ENCODE results near the gene MRPL46.

- TF ChIP-seq, protein P1, sequence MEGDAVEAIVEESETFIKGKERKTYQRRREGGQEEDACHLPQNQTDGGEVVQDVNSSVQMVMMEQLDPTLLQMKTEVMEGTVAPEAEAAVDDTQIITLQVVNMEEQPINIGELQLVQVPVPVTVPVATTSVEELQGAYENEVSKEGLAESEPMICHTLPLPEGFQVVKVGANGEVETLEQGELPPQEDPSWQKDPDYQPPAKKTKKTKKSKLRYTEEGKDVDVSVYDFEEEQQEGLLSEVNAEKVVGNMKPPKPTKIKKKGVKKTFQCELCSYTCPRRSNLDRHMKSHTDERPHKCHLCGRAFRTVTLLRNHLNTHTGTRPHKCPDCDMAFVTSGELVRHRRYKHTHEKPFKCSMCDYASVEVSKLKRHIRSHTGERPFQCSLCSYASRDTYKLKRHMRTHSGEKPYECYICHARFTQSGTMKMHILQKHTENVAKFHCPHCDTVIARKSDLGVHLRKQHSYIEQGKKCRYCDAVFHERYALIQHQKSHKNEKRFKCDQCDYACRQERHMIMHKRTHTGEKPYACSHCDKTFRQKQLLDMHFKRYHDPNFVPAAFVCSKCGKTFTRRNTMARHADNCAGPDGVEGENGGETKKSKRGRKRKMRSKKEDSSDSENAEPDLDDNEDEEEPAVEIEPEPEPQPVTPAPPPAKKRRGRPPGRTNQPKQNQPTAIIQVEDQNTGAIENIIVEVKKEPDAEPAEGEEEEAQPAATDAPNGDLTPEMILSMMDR (conservative IDR thresholded peaks at IDR 0.05; ENCODE audit: low read depth in 2 of 2), result peak in 1 of 2 experiments; percentile 13; a peak in 2 of 4 replicates
- no peak for TF ChIP-seq POLR2AphosphoS5 (IDR thresholded peaks at IDR 0.05; ENCODE audit: low read depth)
- no peak for TF ChIP-seq EZH2phosphoT487 (IDR thresholded peaks at IDR 0.05; ENCODE audit: unreplicated experiment)
- no peak for TF ChIP-seq EZH2 (IDR thresholded peaks at IDR 0.05; ENCODE audit: low read depth, unreplicated experiment)
- TF ChIP-seq, protein P2, sequence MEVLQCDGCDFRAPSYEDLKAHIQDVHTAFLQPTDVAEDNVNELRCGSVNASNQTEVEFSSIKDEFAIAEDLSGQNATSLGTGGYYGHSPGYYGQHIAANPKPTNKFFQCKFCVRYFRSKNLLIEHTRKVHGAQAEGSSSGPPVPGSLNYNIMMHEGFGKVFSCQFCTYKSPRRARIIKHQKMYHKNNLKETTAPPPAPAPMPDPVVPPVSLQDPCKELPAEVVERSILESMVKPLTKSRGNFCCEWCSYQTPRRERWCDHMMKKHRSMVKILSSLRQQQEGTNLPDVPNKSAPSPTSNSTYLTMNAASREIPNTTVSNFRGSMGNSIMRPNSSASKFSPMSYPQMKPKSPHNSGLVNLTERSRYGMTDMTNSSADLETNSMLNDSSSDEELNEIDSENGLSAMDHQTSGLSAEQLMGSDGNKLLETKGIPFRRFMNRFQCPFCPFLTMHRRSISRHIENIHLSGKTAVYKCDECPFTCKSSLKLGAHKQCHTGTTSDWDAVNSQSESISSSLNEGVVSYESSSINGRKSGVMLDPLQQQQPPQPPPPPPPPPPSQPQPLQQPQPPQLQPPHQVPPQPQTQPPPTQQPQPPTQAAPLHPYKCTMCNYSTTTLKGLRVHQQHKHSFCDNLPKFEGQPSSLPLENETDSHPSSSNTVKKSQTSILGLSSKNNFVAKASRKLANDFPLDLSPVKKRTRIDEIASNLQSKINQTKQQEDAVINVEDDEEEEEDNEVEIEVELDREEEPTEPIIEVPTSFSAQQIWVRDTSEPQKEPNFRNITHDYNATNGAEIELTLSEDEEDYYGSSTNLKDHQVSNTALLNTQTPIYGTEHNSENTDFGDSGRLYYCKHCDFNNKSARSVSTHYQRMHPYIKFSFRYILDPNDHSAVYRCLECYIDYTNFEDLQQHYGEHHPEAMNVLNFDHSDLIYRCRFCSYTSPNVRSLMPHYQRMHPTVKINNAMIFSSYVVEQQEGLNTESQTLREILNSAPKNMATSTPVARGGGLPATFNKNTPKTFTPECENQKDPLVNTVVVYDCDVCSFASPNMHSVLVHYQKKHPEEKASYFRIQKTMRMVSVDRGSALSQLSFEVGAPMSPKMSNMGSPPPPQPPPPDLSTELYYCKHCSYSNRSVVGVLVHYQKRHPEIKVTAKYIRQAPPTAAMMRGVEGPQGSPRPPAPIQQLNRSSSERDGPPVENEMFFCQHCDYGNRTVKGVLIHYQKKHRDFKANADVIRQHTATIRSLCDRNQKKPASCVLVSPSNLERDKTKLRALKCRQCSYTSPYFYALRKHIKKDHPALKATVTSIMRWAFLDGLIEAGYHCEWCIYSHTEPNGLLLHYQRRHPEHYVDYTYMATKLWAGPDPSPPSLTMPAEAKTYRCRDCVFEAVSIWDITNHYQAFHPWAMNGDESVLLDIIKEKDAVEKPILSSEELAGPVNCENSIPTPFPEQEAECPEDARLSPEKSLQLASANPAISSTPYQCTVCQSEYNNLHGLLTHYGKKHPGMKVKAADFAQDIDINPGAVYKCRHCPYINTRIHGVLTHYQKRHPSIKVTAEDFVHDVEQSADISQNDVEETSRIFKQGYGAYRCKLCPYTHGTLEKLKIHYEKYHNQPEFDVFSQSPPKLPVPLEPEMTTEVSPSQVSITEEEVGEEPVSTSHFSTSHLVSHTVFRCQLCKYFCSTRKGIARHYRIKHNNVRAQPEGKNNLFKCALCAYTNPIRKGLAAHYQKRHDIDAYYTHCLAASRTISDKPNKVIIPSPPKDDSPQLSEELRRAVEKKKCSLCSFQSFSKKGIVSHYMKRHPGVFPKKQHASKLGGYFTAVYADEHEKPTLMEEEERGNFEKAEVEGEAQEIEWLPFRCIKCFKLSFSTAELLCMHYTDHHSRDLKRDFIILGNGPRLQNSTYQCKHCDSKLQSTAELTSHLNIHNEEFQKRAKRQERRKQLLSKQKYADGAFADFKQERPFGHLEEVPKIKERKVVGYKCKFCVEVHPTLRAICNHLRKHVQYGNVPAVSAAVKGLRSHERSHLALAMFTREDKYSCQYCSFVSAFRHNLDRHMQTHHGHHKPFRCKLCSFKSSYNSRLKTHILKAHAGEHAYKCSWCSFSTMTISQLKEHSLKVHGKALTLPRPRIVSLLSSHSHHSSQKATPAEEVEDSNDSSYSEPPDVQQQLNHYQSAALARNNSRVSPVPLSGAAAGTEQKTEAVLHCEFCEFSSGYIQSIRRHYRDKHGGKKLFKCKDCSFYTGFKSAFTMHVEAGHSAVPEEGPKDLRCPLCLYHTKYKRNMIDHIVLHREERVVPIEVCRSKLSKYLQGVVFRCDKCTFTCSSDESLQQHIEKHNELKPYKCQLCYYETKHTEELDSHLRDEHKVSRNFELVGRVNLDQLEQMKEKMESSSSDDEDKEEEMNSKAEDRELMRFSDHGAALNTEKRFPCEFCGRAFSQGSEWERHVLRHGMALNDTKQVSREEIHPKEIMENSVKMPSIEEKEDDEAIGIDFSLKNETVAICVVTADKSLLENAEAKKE (CRISPR knock-in tag; IDR thresholded peaks at IDR 0.05), result no peak
- no peak for TF ChIP-seq CREB1 (CRISPR knock-in tag; IDR thresholded peaks at IDR 0.05; ENCODE audit: low read depth)
- TF ChIP-seq, protein P3, sequence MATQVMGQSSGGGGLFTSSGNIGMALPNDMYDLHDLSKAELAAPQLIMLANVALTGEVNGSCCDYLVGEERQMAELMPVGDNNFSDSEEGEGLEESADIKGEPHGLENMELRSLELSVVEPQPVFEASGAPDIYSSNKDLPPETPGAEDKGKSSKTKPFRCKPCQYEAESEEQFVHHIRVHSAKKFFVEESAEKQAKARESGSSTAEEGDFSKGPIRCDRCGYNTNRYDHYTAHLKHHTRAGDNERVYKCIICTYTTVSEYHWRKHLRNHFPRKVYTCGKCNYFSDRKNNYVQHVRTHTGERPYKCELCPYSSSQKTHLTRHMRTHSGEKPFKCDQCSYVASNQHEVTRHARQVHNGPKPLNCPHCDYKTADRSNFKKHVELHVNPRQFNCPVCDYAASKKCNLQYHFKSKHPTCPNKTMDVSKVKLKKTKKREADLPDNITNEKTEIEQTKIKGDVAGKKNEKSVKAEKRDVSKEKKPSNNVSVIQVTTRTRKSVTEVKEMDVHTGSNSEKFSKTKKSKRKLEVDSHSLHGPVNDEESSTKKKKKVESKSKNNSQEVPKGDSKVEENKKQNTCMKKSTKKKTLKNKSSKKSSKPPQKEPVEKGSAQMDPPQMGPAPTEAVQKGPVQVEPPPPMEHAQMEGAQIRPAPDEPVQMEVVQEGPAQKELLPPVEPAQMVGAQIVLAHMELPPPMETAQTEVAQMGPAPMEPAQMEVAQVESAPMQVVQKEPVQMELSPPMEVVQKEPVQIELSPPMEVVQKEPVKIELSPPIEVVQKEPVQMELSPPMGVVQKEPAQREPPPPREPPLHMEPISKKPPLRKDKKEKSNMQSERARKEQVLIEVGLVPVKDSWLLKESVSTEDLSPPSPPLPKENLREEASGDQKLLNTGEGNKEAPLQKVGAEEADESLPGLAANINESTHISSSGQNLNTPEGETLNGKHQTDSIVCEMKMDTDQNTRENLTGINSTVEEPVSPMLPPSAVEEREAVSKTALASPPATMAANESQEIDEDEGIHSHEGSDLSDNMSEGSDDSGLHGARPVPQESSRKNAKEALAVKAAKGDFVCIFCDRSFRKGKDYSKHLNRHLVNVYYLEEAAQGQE (IDR thresholded peaks at IDR 0.05; ENCODE audit: unreplicated experiment), result no peak
- TF ChIP-seq, protein P4, sequence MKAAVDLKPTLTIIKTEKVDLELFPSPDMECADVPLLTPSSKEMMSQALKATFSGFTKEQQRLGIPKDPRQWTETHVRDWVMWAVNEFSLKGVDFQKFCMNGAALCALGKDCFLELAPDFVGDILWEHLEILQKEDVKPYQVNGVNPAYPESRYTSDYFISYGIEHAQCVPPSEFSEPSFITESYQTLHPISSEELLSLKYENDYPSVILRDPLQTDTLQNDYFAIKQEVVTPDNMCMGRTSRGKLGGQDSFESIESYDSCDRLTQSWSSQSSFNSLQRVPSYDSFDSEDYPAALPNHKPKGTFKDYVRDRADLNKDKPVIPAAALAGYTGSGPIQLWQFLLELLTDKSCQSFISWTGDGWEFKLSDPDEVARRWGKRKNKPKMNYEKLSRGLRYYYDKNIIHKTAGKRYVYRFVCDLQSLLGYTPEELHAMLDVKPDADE (IDR thresholded peaks at IDR 0.05), result no peak
- TF ChIP-seq JUNB (IDR thresholded peaks at IDR 0.05; ENCODE audit: unreplicated experiment), result no peak
- no peak for TF ChIP-seq ZNF114 (CRISPR knock-in tag; IDR thresholded peaks at IDR 0.05)
- TF ChIP-seq STAT1 (IDR thresholded peaks at IDR 0.05; ENCODE audit: unreplicated experiment), result no peak
- TF ChIP-seq ZNF331 (CRISPR knock-in tag; IDR thresholded peaks at IDR 0.05; ENCODE audit: low read depth), result no peak
- TF ChIP-seq NANOG (IDR thresholded peaks at IDR 0.05; ENCODE audit: borderline replicate concordance), result no peak
Observed at GRCh38 chr15:88479169-88479568, 12.0 kb upstream of the MRPL46 start.
